CD4-positive, alpha-beta T cell treated with Interleukin-15 for 1 hour (primary cell): Measurements from ENCODE around the gene LIN7B.

Source experiments
- DNase-seq: peaks from one replicate; pipeline ENCODE4 v3.0.0-alpha.2; 2020

LIN7B gene

DNA sequence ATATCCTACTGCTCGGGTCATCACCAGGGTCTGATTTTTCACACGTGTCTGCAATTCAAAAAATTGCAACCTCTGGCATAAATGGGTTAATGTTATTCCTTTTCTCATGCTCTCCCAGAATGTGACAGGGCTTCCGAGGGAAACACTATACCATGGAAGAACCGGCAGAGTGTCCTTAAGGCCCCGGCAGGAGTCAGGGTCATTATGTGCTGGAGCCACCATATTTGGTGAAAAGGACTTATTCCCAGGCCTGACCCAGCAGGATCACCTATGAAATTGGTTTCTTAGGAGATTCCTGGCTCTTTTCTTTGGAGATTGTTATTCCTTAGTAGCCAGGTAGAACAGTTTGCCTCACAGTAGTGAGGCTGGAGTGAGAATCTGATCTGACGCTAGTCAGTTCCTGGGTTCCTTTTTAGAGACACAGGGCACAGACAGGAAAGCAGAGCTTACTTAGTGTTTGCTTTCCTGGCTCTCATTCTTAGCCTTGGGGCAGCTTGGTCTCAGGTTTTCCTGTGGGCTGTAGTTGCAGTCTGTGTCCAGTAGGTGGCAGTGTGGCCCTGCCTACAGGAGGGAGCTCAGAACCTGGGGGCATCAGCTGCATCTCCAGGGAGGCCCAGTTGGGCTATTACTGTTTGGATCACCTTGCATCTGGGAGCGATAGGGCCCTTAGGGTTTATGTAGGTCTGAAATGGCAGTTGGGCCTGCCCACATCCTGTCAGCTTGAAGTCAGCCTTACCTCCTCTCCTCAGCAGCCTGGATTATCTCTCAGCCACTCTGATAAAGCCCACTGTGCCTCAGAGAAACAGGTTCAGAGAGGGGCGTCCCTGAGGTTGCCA is 16.5 kb upstream of the LIN7B start:
- DNase-seq: peak; percentile 76

DNA sequence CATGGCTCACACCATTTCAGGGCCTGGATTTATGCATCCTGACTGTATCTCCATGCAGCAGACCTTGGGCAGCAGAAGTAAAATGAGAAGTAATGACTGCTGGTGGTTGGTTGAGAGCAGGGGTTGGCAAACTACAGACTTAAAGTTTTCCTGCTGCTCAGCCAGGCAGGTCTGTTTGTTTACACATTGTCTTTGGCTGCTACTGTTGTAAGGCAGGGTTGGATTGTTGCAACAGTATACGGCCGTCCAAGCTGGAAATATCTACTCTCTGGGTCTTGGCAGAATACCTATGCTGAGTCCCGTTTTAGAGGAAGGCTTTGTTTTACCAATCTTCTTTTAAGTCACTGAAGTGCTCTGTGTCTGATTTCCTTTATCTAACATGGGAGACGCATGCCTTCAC is 15.4 kb upstream of the LIN7B start:
- DNase-seq: no peak

DNA sequence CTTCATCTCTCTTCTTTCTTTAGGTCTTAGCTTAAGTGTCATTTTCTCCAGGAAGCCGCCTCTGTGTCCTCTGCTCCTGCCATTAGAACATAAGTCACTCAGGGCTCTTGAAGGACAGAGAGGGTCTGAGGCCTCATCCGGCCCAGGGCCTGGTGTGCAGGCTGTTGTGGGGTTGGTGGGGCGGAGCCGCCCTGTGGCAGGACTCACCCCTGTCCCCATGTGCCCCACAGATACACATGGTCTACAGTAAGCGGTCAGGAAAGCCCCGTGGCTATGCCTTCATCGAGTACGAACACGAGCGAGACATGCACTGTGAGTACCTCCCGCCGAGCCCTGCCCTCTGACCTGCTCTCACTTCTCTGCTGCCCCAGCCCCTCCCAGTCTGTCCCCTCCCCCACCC is 13.0 kb upstream of the LIN7B start:
- no peak for DNase-seq

DNA sequence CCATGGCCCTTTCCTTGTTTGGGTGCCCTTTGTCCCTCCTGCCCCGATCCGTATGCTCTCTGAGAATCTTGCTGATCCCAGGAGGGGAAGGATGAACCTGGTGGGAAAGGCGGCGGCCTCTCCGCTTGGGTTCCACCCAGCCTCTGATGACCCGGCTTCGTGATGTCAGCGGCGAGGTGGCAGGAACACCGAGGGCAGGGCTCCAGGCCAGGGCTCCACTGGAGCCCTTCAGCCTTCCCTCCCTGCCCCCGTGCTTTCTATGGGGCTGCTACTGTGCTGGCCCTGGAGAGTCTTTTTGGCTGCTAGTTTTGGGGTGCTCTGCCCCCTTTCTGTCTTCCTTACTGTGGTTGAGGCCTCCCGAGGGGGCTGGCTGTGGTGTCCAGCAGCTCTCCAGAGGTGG is 11.9 kb upstream of the LIN7B start:
- no peak for DNase-seq

DNA sequence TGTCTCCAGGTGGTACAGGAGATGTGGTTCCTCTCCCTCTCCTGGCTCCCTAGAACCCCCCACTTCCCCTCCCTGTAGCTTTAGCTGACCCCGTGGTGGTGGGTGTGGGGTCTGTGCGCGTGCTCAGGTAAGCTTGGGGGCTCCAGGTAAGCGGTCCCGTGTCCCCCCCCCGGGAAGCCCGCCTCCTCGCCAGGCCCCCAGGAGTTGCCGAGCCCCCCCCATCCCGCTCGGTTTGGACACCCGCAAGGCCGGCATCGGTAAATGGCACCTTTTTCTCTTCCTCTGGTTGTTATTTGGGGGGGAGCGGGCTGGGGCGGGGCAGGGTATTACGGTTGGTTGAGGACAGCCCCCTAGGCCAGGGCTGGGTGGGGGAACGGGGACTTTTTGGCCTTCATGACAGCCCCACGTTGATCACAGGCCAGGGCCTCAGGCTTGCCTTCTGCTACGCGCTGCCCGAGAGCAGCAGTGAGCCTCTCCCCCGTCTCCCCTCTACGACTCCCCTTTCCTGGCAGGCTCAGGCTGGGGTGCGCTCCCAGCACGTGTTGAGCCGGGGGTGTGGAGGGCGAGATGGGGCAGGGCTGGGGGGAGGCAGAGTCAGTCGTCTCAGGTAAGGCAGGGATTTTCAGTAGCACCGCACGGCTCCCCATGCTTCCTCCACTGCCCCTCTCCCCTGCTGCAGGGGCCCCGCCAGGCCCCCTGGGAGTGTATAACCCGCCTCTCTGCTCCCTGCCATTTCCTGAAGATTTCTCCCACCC is 10.7 kb upstream of the LIN7B start:
- no peak for DNase-seq

DNA sequence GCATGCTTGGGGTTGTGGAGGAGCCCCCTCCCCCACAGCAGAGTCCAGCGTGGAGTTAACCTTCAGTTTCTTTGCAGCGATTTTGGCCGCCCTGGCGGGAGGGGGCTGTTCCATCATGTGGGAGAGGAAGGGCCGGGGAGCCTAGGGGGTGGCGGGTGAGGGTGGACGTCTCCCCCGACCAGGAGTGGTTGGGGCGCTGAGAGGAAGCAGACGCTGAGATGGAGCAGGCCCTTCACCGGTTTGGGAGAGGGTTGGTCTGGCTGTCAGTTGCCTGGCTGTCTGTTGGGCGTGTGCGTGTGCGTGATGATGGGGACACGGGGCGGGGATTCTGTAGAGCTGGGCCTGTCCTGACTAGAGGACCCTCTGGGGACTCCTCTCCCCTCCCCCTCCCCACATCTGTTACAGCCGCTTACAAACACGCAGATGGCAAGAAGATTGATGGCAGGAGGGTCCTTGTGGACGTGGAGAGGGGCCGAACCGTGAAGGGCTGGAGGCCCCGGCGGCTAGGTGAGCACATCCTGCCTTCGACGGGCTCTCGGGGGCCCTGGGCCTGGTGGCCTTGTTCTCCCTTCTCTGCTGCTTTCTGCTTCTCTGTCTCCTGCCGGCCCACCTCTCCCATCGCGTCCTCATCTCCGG is 9.8 kb upstream of the LIN7B start:
- DNase-seq: no peak

DNA sequence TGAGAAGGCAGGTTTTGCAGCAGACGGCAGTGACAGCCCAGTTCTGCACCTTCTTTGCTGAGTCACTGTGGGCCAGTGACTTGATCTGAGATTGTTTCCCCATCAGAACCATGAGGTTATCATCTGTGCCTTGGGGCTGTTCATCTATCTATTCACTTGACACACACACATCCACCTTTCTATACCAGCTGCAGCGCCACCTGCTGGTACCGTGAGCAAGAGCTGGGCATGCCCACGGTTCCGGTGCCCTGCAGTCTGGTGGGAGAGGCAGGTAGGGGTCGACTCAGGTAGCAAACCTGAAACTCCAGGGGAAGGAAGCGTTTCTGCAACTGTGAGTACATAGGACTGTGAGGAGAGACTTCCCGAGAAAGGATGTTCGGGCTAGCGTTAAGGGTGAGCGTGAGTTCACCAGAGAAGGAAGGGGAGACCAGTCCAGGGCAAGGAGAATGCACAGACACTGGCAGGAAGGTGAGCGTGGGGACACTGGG is 7.5 kb upstream of the LIN7B start:
- DNase-seq: peak; percentile 50

DNA sequence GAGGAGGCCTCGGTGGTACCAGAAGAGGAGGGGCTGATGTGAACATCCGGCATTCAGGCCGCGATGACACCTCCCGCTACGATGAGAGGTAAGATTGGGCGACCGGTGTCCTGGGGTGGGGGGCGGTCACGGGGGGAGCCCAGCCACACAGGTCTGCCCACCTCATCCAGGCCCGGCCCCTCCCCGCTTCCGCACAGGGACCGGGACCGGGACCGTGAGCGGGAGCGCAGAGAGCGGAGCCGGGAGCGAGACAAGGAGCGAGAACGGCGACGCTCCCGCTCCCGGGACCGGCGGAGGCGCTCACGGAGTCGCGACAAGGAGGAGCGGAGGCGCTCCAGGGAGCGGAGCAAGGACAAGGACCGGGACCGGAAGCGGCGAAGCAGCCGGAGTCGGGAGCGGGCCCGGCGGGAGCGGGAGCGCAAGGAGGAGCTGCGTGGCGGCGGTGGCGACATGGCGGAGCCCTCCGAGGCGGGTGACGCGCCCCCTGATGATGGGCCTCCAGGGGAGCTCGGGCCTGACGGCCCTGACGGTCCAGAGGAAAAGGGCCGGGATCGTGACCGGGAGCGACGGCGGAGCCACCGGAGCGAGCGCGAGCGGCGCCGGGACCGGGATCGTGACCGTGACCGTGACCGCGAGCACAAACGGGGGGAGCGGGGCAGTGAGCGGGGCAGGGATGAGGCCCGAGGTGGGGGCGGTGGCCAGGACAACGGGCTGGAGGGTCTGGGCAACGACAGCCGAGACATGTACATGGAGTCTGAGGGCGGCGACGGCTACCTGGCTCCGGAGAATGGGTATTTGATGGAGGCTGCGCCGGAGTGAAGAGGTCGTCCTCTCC is 6.3 kb upstream of the LIN7B start:
- DNase-seq: no peak

DNA sequence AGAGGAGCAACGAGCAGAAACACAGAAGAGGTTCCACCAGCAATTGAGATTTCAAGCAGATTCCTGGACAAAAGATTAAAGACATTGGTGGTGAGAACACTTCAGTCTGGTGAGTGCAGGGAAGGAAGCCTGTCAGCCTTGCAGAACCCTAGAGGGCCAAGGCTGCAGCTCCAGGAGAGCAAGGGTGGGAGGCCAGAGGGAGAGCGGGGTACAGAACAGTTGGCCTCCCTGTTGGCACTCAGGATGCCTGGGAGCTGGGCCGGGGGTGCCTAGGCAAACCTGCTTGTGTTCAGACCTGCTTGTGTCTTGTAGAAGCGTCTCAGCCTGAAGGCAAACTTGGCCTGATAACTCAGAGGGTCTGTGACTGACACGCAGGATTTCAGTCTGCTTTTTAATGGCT is 5.1 kb upstream of the LIN7B start:
- DNase-seq: no peak

DNA sequence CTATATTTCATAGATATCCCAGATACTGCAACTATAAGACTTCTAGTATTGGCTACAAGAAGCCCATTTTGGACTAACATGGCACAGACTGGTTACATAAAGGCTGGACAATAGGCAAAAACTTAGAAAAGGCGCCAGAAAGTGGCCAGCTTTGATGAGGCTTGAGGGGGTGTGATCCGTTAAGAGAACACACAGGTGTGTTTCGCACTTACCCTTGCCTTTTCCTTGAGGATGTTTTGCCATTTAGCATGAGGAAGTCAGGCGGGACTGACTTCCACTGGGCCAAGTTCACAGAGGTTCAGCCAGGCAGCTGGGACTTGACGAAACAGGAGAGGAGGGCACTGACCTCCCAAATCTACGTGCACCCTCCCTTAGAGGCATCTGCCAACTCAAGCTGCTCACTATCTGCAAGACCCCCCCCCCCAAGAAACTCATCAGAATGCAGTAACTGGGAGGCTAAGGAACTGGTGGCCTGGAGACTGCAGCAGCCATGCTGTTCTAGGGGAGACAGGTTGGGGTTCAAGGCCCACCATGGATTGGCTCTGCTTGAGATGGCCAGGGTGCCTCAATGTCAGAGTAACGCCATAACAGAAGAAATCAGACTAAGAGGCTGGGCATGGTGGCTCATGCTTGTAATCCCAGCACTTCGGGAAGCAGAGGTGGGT is 4.5 kb upstream of the LIN7B start:
- no peak for DNase-seq

DNA sequence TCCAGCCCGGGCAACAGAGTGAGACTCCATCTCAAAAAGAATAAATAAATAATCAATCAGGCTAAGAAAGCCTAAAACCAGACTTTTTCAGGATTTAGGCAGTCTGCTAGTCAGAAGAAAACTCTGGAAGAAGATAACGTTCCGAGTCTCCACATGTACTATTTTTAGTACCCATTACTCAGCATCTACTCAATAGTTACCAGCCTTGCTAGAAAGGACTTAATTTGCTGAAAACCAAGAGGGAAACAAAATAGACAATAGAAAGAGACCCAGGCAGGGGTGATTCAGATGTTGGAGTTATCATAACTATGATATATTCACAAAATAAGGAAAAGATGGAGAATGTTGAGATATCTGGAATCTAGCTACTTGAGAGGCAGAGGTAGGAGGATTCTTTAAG is 3.6 kb upstream of the LIN7B start:
- DNase-seq: no peak

DNA sequence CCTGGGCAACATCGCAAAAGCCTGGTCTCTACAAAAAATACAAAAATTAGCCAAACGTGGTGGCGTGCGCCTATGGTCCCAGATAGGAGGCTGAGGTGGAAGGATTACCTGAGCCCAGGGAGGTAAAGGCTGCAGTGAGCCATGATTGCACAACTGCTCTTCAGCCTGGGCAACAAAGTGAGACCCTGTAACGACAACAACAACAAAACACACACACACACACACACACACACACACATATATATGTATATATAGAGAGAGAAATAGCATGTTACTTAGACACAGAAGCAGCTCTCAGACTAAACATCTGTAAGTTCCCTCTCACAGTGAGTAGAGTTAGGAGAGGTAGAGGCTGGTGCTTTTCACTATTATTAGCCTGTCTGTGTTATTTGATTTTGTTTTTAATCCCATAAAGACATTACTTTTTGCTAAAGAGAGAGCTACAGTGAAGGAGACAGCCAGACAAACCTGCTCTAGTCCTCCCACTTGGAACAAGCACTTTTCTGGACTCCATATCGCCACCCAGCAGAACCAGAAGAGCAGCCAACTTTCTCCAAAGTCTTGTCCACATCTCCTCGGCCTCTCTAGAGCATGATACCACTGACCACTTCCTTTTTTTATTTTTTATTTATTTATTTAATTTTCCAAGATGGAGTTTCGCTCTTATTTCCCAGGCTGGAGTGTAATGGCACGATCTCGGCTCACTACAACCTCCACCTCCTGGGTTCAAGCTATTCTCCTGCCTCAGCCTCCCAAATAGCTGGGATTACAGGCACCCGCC is 2.8 kb upstream of the LIN7B start:
- DNase-seq: no peak

DNA sequence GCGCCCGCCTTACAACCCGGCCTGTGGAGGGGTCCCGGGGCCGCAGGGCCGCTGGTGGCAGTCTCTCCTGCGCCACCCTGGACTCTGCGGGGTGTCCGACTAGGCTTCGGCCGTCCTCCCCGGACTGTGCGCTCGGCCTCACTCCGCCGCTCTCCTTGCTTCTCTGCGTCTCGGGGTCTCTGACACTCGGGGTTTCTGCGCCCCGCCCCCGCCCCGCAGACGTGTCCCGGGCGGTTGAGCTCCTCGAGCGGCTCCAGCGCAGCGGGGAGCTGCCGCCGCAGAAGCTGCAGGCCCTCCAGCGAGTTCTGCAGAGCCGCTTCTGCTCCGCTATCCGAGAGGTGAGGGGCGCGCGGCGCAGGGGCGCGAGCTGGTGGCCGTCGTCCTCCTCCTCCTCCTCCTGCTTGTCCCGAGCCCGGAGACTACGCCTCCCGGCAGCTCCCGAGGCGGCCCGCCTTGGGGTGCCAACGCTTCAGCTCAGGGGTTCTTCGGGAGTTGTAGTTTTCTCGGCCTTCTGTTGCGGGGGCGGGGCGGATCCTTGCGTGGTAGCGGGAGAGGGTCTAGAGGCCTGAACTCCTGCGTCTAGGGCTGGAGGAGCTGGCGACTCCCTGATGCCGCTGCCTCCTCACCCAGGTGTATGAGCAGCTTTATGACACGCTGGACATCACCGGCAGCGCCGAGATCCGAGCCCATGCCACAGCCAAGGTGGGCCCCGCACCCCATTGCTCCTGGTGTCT is 627 bp downstream of the LIN7B start:
- DNase-seq: peak; percentile 47

DNA sequence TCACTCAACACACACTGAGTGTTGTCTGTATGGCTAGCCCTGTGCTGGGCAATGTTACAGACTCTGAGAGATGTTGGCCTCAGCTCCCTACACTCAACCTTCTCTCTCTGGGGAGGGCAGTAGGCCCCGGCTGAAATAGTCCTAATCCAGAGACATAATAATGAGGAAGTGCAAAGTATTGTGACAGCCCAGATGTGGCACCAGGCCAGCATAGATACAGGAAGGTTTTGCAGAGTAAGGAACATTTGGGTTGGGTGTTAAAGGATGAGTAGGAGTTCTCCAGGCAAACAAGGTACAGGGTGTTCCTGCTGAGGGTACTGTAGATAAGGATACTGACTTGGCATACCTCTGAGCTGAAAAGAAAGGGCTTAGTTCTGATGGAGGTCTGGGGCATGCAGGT is 2.4 kb downstream of the LIN7B start:
- DNase-seq: no peak

DNA sequence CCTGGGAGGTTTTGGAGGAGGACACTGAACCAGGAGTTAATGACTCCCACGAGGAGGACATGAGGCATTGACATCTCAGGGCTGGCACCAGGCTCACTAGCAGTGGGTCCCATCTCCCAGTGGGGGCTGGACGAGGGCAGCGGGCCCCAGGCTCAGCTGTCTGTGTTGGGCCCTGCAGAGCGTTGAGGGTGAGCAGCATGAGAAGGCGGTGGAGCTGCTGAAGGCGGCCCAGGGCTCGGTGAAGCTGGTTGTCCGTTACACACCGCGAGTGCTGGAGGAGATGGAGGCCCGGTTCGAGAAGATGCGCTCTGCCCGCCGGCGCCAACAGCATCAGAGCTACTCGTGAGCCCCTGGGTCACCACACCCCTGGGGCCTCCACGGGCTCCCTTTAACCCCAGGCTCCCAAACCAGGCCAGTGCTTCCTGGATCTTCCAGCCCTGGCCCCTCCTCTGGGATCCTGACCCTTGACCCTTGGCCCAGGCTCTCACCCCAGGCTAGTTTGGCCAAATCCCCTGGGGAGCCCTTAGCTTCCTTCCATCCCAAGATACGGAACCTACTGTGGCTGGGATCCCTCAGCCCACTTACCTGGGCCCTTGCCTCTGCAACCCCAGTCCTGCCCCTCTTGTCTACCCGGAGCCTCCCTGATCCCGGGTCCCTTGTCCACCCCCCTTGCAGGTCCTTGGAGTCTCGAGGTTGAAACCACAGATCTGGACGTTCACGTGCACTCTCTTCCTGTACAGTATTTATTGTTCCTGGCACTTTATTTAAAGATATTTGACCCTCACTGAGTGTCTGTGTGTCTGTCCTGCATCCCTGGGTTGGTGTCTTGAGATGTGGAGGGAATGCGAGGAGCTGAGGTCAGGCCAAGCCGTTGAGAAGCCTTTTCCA is 3.8 kb downstream of the LIN7B start:
- no peak for DNase-seq

DNA sequence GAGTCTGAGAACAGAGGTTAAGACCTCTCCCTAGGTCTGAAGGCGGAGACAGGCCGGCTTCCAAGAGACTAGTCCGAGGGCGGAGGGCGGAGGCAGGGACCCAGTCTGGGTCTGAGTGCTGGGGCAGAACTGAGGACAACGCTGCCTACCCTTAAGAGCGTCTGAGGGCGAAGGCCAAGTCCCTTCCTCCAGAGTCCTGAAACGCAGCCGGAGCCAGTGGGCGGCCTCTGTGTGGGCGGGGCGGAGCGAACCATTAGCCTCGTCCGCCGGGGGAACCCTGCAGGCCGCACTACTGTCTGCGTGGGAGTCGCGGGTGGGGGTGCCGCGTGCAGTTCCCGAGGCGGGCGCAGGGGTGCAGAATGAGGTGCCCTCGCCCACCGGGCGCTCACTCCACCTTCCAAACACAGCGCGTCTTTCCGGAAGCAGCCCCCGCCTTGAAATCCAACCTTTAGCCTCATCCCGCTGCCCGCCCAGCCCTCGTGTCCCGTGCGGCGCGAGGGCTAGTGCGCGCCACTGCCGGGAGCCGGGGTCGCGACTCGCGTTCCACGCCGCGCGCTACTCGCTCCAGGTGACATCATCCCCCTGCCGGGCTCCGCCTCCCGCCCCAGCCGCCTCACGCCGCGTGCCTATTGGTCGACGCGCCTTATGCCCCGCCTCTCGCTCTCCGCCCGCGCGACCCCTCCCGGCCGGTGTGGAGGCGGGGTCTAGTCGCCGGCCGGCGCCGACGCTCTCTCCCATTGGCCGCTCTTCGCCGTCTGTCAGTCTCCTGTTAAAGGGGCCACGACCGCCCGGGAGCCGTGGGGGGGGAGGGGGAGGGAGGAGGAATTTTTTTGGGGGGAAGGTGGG is 4.6 kb downstream of the LIN7B start, which contains the start of gene C19orf73:
C19orf73 (minus strand) TSS at position 579 of the 846 bp plus-strand sequence; CDS start at position 458, 121 bp downstream.
- peak; percentile 96 for DNase-seq

DNA sequence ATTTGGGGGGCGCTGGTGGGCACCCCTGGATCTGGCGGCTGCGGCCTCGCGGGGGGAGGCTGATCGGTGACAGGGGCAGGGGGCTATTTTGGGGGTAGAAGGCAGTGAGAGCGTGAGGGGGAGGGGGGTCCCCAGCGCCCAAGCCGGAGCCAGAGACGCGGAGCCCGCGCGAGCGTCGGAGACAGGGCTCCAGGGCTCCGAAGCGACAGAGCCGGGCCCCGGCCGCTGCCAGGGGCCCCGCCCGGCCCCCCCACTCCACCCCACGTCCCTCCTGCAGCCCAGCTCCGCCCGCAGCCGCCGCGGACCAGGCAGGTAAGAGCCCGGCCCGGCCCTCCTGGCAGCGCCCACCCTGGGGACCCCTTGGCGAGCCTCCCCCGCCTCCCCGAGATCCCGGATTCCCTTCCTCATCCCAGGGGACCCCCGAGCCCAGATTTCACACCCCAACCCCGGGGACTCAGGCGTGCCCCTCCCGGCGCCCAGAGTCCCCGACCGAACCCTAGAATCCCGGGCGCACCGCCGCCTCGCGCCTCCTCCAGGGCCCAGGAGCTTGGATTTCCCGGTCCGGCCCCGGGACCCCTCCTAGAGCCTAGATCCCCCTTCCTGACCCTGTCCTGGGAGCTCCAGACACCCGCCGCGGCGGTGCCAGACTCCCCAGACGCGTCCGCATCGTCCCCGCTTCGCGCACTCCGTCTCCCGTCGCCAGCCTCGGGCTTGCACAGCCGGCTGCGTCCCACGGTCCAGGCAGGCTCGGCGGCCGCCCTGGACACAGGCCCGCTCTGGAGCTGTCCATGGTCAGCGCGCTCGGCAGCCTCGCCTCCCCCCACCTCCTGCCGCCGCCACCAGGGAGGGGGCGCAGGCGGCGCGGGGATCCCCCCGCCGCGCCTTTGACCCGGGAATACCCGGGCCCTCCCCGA is 5.5 kb downstream of the LIN7B start, which contains the start of gene PPFIA3:
PPFIA3 (plus strand) TSS at position 134 of the 914 bp plus-strand sequence. CDS start 8,330 bp downstream, outside the sequence.
- no peak for DNase-seq
